Epithelial cell of umbilical artery (primary cell): Measurements from ENCODE around the gene PCSK1. TPM values are rescaled to one million over a fixed set of nuclear protein-coding genes. Genes with fewer than 3 reads are reported as not detected.

Experiments used
- total RNA-seq: library from RNA; depleted of rRNA; stranded (reverse); fragments of >200 nt; gene quantifications from 2 replicates; pipeline ENCODE4 v1.2.3, GENCODE V29; 2014

The PCSK1 gene
- total RNA-seq: 0.32 and 0.61 TPM in 2 replicates

DNA sequence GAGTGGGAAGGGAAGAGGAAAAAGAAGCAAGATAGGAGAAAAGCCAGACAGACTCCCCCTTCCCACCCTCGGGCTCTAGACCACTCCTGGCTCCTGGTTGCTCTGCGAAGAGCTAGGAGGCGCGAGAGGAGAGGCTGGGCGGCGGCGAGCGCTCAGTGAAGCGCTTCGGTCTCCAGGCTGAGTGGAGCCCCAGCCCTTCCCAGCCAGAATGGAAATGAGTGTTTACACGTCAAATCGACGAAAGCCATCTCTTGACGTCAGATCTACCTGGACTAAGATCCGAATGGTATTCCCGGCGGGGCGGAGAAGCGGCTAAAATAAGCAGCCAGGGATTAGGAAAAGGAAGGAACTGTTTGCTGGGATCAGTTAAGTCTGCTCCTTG lies at the start of gene PCSK1:
Gene PCSK1, minus strand, starts transcription at position 183 of the 382 bp plus-strand sequence. CDS start 206 bp downstream, outside the sequence.

Other genes starting within 250 kb of the PCSK1 start
- gene CAST, start 229.1 kb upstream of the PCSK1 start, total RNA-seq: 70.8 and 88.0 TPM in 2 replicates